ENCODE results near the gene PARP12.

The PARP12 gene

GRCh38 chr7:140055833-140056232 is 6.9 kb downstream of the PARP12 start:
- H3K4me3 ChIP-seq (ENCODE audit: low read depth, low read length), result no peak overlapping the region
- in situ Hi-C loops (cut with HindIII; ENCODE audit: low sequenced_read_pairs), result no loop called here
- no peak for TF ChIP-seq CTCF (IDR thresholded peaks at IDR 0.05; ENCODE audit: low read depth, low read length)
- DNase-seq (ENCODE audit: low read depth, low spot score), result no peak

- no peak for DNase-seq (ENCODE audit: low read depth, low spot score)
- no peak for TF ChIP-seq CTCF (IDR thresholded peaks at IDR 0.05; ENCODE audit: low read depth, low read length)
- H3K4me3 ChIP-seq (ENCODE audit: low read depth, low read length), result no peak overlapping the region
- in situ Hi-C loops (cut with HindIII; ENCODE audit: low sequenced_read_pairs), result no loop called here
Measured at GRCh38 chr7:140054751-140055150, 8.0 kb downstream of the PARP12 start.

- H3K4me3 ChIP-seq (ENCODE audit: low read depth, low read length), result no peak overlapping the region
- no peak for DNase-seq (ENCODE audit: low read depth, low spot score)
- TF ChIP-seq CTCF (IDR thresholded peaks at IDR 0.05; ENCODE audit: low read depth, low read length), result no peak
- in situ Hi-C loops (cut with HindIII; ENCODE audit: low sequenced_read_pairs), result no loop called here
Measured at GRCh38 chr7:140053812-140054539, 8.8 kb downstream of the PARP12 start.

- no peak overlapping the region for H3K4me3 ChIP-seq (ENCODE audit: low read depth, low read length)
- in situ Hi-C loops (cut with HindIII; ENCODE audit: low sequenced_read_pairs), result no loop called here
- DNase-seq (ENCODE audit: low read depth, low spot score), result no peak
- TF ChIP-seq CTCF (IDR thresholded peaks at IDR 0.05; ENCODE audit: low read depth, low read length), result no peak
Measured at GRCh38 chr7:140051820-140052219, 10.9 kb downstream of the PARP12 start.

GRCh38 chr7:140050100-140050499 is 12.7 kb downstream of the PARP12 start:
- no peak for TF ChIP-seq CTCF (IDR thresholded peaks at IDR 0.05; ENCODE audit: low read depth, low read length)
- in situ Hi-C loops (cut with HindIII; ENCODE audit: low sequenced_read_pairs), result no loop called here
- no peak for DNase-seq (ENCODE audit: low read depth, low spot score)
- no peak overlapping the region for H3K4me3 ChIP-seq (ENCODE audit: low read depth, low read length)

- no peak overlapping the region for H3K4me3 ChIP-seq (ENCODE audit: low read depth, low read length)
- TF ChIP-seq CTCF (IDR thresholded peaks at IDR 0.05; ENCODE audit: low read depth, low read length), result no peak
- in situ Hi-C loops (cut with HindIII; ENCODE audit: low sequenced_read_pairs), result no loop called here
- no peak for DNase-seq (ENCODE audit: low read depth, low spot score)
Measured at GRCh38 chr7:140049339-140050024, 13.3 kb downstream of the PARP12 start.
